Measurements from ENCODE around the gene FGFR4.

GRCh38 chr5:177141496-177141895 is 54.8 kb downstream of the FGFR4 start:
- no peak for TF ChIP-seq POLR2A (IDR thresholded peaks at IDR 0.05; ENCODE audit: low read depth, low read length)
- no peak for TF ChIP-seq TAF1 (IDR thresholded peaks at IDR 0.05; ENCODE audit: borderline replicate concordance, low read depth, low read length)
- no peak for TF ChIP-seq POLR2AphosphoS5 (IDR thresholded peaks at IDR 0.05; ENCODE audit: low read depth, low read length)

Data from GM12892 (cell line).